ENCODE measurements around the gene KRT78.
"Not testable (repeated sequence)": the region's sequence is repeated elsewhere in the genome, so short reads cannot be mapped to it uniquely, and the experiment has no call there.

Gene KRT78

GRCh38 chr12:52857500-52857899 lies 8.7 kb upstream of the KRT78 start:
- H3K27me3 Mint-ChIP-seq (ENCODE audit: low read depth): peaks cover 24% of the 10 kb centered on the region
- no peaks in the 10 kb centered on the region for H3K4me1 Mint-ChIP-seq (ENCODE audit: low read depth)
- H3K4me3 Mint-ChIP-seq: no peak overlapping the region
- no peaks in the 10 kb centered on the region for H3K9me3 Mint-ChIP-seq
- no peak overlapping the region for H3K27ac Mint-ChIP-seq
- no peaks in the 10 kb centered on the region for H3K36me3 Mint-ChIP-seq (ENCODE audit: low read depth)

- Mint-ChIP-seq H3K4me1 (ENCODE audit: low read depth) (no peaks in the 10 kb centered on the region), H3K27me3 (ENCODE audit: low read depth) (peaks cover 24% of the 10 kb centered on the region)
Measured at GRCh38 chr12:52856787-52857186, 8.0 kb upstream of the KRT78 start.

GRCh38 chr12:52856077-52856476 lies 7.3 kb upstream of the KRT78 start:
- not testable (repeated sequence) for H3K4me1 Mint-ChIP-seq (ENCODE audit: low read depth); H3K36me3 Mint-ChIP-seq (ENCODE audit: low read depth); H3K4me3 Mint-ChIP-seq; H3K27ac Mint-ChIP-seq; H3K9me3 Mint-ChIP-seq
- H3K27me3 Mint-ChIP-seq (ENCODE audit: low read depth): peaks cover 24% of the 10 kb centered on the region

More at GRCh38 chr12:52856787-52857186, 8.0 kb upstream of the KRT78 start:
- Mint-ChIP-seq H3K36me3 (ENCODE audit: low read depth) (no peaks in the 10 kb centered on the region), H3K4me3 (no peak overlapping the region), H3K27ac (no peak overlapping the region), H3K9me3 (no peaks in the 10 kb centered on the region)

DNA sequence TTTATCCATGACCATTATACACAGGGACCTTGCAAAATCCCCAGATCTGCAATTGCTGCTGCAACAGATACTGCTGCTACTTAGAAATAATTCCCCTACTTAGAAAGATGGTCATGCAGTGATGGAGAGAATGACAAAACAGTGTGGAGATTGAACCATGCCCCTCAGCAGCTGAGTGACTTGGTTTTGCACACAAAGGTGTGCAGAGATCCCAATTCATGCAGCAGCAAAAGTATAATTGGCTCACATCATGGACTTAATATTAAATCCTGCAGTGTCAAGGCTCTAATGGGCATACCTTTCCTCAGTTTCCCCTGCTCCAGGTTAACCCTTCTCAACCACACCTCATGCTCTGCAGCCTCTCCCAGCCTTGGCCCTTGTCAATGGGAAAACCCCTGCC lies 3.0 kb upstream of the KRT78 start:
- H3K4me1 Mint-ChIP-seq (ENCODE audit: low read depth): peaks cover 3% of the 10 kb centered on the region
- H3K27me3 Mint-ChIP-seq (ENCODE audit: low read depth): peaks cover 28% of the 10 kb centered on the region
- no peak overlapping the region for H3K4me3 Mint-ChIP-seq

DNA sequence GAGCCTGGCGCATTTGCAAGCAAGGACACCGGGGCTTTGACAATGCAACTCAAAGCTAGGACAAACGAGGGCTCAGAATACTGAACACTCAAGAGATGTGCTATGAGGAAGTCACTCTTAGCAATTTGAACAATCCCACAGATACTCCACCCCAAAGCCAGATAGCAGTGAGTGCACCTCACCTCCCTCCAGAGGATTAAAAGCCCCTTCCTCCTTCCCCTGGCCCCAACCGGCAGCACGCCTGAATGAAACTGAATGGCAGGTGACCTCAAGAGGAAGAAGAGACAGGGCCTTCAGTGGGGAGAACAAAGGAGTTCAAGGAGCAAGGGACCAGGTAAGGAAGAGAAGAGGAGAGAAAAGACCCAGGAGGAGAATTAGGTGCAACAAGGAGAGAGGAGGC lies 1.9 kb upstream of the KRT78 start:
- Mint-ChIP-seq H3K36me3 (ENCODE audit: low read depth) (no peaks in the 10 kb centered on the region), H3K4me3 (no peak overlapping the region), H3K27me3 (ENCODE audit: low read depth) (peaks cover 26% of the 10 kb centered on the region), H3K9me3 (no peaks in the 10 kb centered on the region), H3K4me1 (ENCODE audit: low read depth) (peaks cover 3% of the 10 kb centered on the region), H3K27ac (no peak overlapping the region)

More for the DNA sequence above, 3.0 kb upstream of the KRT78 start:
- Mint-ChIP-seq H3K9me3 (no peaks in the 10 kb centered on the region), H3K36me3 (ENCODE audit: low read depth) (no peaks in the 10 kb centered on the region), H3K27ac (no peak overlapping the region)

DNA sequence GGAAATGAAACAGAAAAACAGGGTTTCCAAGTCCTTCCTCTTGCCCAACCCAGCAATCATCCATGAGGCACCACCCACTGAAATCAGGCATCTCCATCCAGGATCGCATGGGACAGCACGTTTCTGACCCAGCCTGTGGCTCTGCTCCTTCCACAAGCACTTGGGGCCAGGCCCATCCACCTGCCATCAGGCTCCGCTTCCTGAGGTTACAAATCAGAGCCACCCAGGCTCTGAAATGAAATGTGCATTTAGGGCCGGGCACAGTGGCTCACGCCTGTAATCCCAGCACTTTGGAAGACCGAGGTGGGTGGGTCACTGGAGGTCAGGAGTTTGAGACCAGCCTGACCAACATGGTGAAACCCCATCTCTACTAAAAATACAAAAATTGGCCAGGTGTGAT lies 717 bp upstream of the KRT78 start:
- Mint-ChIP-seq H3K27ac (no peak overlapping the region), H3K4me3 (no peak overlapping the region), H3K36me3 (ENCODE audit: low read depth) (no peaks in the 10 kb centered on the region), H3K9me3 (no peaks in the 10 kb centered on the region), H3K27me3 (ENCODE audit: low read depth) (peaks cover 18% of the 10 kb centered on the region), H3K4me1 (ENCODE audit: low read depth) (peaks cover 3% of the 10 kb centered on the region)

- Mint-ChIP-seq H3K27ac (no peak overlapping the region), H3K4me1 (ENCODE audit: low read depth) (peaks cover 3% of the 10 kb centered on the region), H3K9me3 (no peaks in the 10 kb centered on the region), H3K36me3 (ENCODE audit: low read depth) (no peaks in the 10 kb centered on the region), H3K4me3 (no peak overlapping the region), H3K27me3 (ENCODE audit: low read depth) (peaks cover 8% of the 10 kb centered on the region)
Measured at GRCh38 chr12:52847335-52848102, 1.3 kb downstream of the KRT78 start.

DNA sequence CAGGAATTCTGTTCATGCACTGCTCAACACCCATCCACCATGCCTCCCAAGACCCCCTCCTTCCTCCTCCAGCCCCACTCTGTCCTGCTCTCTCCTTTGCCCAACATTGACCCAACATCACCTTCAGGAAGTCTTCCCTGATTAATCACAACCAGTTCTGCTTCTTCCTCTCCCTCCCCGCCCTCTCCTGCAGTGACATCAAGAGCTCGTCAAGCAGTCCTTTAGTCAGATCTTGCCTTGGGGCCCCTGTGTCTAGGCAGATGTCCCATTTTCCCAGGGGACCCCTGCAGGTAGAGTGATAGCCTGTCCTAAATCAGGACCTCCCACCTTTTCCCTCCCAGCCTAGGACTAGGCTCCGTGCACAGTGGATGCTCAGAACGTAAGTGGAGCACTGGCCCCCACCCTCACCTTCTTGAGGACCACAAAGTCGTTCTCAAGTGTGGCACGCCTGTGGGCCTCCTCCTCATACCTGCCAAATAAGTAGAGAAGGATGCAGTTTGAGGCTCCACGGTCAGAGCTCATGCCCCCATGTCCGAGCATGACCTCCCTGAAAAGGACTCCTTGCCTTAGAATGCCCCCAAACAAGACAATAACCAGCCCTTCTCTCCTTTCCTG lies 2.3 kb downstream of the KRT78 start:
- Mint-ChIP-seq H3K27ac (no peak overlapping the region), H3K4me3 (no peak overlapping the region), H3K27me3 (ENCODE audit: low read depth) (peaks cover 8% of the 10 kb centered on the region), H3K36me3 (ENCODE audit: low read depth) (no peaks in the 10 kb centered on the region), H3K9me3 (no peaks in the 10 kb centered on the region), H3K4me1 (ENCODE audit: low read depth) (peaks cover 3% of the 10 kb centered on the region)

- Mint-ChIP-seq H3K27me3 (ENCODE audit: low read depth) (peaks cover 8% of the 10 kb centered on the region), H3K9me3 (no peaks in the 10 kb centered on the region), H3K4me1 (ENCODE audit: low read depth) (peaks cover 3% of the 10 kb centered on the region), H3K4me3 (no peak overlapping the region), H3K27ac (no peak overlapping the region), H3K36me3 (ENCODE audit: low read depth) (no peaks in the 10 kb centered on the region)
Measured at GRCh38 chr12:52845946-52846345, 2.8 kb downstream of the KRT78 start.

DNA sequence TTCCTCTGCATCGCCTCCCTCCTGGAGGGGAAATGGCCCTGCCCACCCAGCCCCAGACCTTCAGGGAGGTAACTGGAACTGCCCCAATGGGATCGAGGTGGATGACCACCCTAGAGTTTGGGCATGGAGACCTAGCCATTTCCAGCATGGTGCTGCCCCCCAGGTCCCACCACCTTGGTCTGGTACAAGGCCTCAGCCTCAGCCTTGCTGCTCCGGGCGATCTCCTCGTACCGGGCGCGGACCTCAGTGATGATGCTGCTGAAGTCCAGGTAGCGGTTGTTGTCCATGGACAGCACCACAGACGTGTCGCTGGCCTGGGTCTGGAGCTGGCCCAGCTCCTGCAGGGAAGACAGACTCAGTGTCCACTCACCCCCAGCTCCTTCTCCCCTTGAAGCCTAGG lies 4.4 kb downstream of the KRT78 start:
- peaks cover 4% of the 10 kb centered on the region for H3K27me3 Mint-ChIP-seq (ENCODE audit: low read depth)
- peaks cover 3% of the 10 kb centered on the region for H3K4me1 Mint-ChIP-seq (ENCODE audit: low read depth)
- H3K4me3 Mint-ChIP-seq: no peak overlapping the region
- no peak overlapping the region for H3K27ac Mint-ChIP-seq
- no peaks in the 10 kb centered on the region for H3K36me3 Mint-ChIP-seq (ENCODE audit: low read depth)
- H3K9me3 Mint-ChIP-seq: no peaks in the 10 kb centered on the region

DNA sequence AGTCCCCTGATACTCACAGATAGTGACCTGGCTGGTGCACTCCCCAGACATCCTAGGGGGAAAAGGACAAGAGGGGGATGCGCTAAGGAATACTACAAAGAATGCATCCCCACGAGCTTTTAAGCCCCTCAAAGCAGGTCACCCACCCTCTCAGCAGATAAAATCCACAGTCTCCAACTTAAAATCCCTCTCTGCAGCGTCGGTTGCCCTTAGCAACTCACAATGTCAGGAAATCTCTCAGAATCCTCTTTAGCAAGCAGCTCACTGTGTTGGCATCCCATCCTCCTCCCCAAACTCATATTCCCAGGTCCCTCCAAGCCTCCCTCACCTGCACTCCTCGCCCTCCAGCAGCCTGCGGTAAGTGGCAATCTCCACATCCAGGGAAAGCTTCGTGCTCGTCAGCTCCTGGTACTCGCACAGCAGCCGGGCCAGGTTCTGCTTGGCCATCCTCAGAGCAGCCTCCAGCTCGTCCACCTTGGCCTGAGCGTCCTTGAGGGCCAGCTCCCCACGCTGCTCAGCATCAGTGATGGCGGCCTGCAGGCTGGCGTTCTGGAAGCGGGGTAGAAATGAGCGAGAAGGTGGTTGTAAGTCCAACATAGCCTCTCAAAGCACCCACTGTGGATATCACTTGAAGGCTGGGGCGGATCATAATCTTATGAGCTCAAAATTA lies 9.2 kb downstream of the KRT78 start:
- Mint-ChIP-seq H3K4me1 (ENCODE audit: low read depth) (peaks cover 14% of the 10 kb centered on the region), H3K36me3 (ENCODE audit: low read depth) (no peaks in the 10 kb centered on the region), H3K4me3 (no peak overlapping the region), H3K27ac (no peak overlapping the region), H3K9me3 (no peaks in the 10 kb centered on the region), H3K27me3 (ENCODE audit: low read depth) (peaks cover 6% of the 10 kb centered on the region)

GRCh38 chr12:52838609-52839435 lies 10.0 kb downstream of the KRT78 start:
- Mint-ChIP-seq H3K36me3 (ENCODE audit: low read depth) (no peaks in the 10 kb centered on the region), H3K4me3 (no peak overlapping the region), H3K27me3 (ENCODE audit: low read depth) (peaks cover 6% of the 10 kb centered on the region), H3K9me3 (no peaks in the 10 kb centered on the region), H3K4me1 (ENCODE audit: low read depth) (peaks cover 14% of the 10 kb centered on the region), H3K27ac (no peak overlapping the region)

GRCh38 chr12:52837781-52838608 lies 10.8 kb downstream of the KRT78 start:
- Mint-ChIP-seq H3K27ac (no peak overlapping the region), H3K4me3 (no peak overlapping the region), H3K9me3 (no peaks in the 10 kb centered on the region), H3K27me3 (ENCODE audit: low read depth) (peaks cover 6% of the 10 kb centered on the region), H3K36me3 (ENCODE audit: low read depth) (no peaks in the 10 kb centered on the region), H3K4me1 (ENCODE audit: low read depth) (peaks cover 14% of the 10 kb centered on the region)

DNA sequence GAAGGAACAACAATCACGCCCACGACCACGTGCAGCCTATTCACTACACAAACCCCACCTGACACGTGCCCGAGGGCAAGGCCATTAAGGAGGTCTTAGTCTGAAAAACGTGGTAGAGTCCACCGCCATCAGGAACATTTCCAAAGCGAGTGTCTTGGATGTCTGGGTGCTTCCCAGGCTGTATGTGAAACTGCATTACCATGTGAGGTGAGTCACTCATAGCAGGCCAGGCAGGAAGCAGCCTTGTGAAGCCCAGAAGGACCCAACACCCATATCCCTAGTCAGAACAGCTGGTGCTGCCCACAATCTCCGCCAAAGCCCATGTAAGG lies 11.4 kb downstream of the KRT78 start:
- H3K4me1 Mint-ChIP-seq (ENCODE audit: low read depth): peaks cover 14% of the 10 kb centered on the region
- peak overlapping the region; percentile 14 for H3K4me3 Mint-ChIP-seq
- H3K9me3 Mint-ChIP-seq: no peaks in the 10 kb centered on the region
- H3K36me3 Mint-ChIP-seq (ENCODE audit: low read depth): no peaks in the 10 kb centered on the region
- H3K27ac Mint-ChIP-seq: peak overlapping the region; percentile 29
- peaks cover 6% of the 10 kb centered on the region for H3K27me3 Mint-ChIP-seq (ENCODE audit: low read depth)

Data from T-helper 1 cell treated with Interleukin-12 subunit alpha and Interleukin-12 subunit beta and Interleukin-4 antibody, amounts not matched to agents 30 μg/mL and 1 μg/mL, for 36 hours (primary cell).